ENCODE data around the gene ABCC1.
"Not testable (repeated sequence)": the region's sequence is repeated elsewhere in the genome, so short reads cannot be mapped to it uniquely, and the experiment has no call there.

Gene ABCC1

DNA sequence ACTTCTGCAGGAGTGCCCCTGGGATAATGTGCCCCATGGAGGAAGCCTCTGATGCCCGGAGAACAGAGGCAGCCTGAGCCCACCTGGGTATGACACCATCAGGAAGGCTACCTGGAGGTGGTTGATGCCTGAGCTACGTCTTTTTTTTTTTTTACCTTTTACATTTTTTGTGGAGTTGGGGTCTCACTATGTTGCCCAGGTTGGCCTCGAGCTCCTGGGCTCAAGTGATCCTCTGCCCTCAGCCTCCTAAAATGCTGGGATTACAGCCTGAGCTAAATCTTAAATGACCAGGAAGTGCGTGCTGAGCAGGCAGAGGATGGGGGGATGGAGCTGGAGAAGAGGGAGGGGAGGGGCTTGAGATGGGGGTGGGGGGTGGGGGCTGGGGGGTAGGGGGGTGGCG is 241.1 kb downstream of the ABCC1 start:
- no peaks in the 10 kb centered on the region for H3K4me1 ChIP-seq (ENCODE audit: insufficient read depth, low read length, poor library complexity, severe bottlenecking)
- H3K9me2 ChIP-seq (replicated peaks; ENCODE audit: low read depth, low read length) = no peaks in the 10 kb centered on the region
- H3K79me2 ChIP-seq (ENCODE audit: insufficient read depth, low read length) = no peaks in the 10 kb centered on the region
- H4K20me1 ChIP-seq (ENCODE audit: insufficient read depth, low read length, poor library complexity, severe bottlenecking) = no peaks in the 10 kb centered on the region
- TF ChIP-seq, protein P1, sequence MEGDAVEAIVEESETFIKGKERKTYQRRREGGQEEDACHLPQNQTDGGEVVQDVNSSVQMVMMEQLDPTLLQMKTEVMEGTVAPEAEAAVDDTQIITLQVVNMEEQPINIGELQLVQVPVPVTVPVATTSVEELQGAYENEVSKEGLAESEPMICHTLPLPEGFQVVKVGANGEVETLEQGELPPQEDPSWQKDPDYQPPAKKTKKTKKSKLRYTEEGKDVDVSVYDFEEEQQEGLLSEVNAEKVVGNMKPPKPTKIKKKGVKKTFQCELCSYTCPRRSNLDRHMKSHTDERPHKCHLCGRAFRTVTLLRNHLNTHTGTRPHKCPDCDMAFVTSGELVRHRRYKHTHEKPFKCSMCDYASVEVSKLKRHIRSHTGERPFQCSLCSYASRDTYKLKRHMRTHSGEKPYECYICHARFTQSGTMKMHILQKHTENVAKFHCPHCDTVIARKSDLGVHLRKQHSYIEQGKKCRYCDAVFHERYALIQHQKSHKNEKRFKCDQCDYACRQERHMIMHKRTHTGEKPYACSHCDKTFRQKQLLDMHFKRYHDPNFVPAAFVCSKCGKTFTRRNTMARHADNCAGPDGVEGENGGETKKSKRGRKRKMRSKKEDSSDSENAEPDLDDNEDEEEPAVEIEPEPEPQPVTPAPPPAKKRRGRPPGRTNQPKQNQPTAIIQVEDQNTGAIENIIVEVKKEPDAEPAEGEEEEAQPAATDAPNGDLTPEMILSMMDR (conservative IDR thresholded peaks at IDR 0.05; ENCODE audit: low read length) = no peak
- TF ChIP-seq EZH2phosphoT487 (IDR thresholded peaks at IDR 0.05; ENCODE audit: borderline replicate concordance) = no peak
- H3K27me3 ChIP-seq (ENCODE audit: insufficient read depth, low read length, poor library complexity, severe bottlenecking) = no peaks in the 10 kb centered on the region
- H3K9ac ChIP-seq (ENCODE audit: low read depth, low read length, poor library complexity, severe bottlenecking) = no peak overlapping the region
- no peaks in the 10 kb centered on the region for H3K36me3 ChIP-seq (ENCODE audit: insufficient read depth, low read length)
- no peak overlapping the region for H3K4me3 ChIP-seq (ENCODE audit: low read length, poor library complexity, severe bottlenecking)
- no peak overlapping the region for H3K4me2 ChIP-seq (ENCODE audit: low read depth, low read length, poor library complexity, severe bottlenecking)
- no peaks in the 10 kb centered on the region for H3K9me3 ChIP-seq (ENCODE audit: insufficient read depth, low read depth, low read length)
- no peak overlapping the region for H2AFZ ChIP-seq (ENCODE audit: low read length)
- H3F3A ChIP-seq (ENCODE audit: low read depth) = no peaks in the 10 kb centered on the region

DNA sequence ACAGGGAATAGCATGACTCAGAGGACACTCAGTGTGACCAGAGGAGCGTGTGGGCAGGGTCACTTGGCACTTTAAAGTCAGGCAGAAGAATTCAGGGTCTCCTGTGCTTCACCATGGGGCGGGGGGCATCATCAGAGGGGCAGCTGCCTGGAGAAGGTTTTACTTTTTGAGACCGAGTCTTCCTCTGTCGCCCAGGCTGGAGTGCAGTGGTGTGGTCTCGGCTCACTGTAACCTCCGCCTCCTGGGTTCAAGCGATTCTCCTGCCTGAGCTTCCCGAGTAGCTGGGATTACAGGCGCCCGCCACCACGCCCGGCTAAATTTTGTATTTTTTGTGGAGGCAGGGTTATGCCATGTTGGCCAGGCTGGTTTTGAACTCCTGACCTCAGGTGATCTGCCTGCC is 241.6 kb downstream of the ABCC1 start:
- H3K79me2 ChIP-seq (ENCODE audit: insufficient read depth, low read length); H2AFZ ChIP-seq (ENCODE audit: low read length); H3K4me2 ChIP-seq (ENCODE audit: low read depth, low read length, poor library complexity, severe bottlenecking); H3K9me2 ChIP-seq (replicated peaks; ENCODE audit: low read depth, low read length); H3K9ac ChIP-seq (ENCODE audit: low read depth, low read length, poor library complexity, severe bottlenecking); H3F3A ChIP-seq (ENCODE audit: low read depth); H3K4me3 ChIP-seq (ENCODE audit: low read length, poor library complexity, severe bottlenecking); H3K4me1 ChIP-seq (ENCODE audit: insufficient read depth, low read length, poor library complexity, severe bottlenecking); H3K36me3 ChIP-seq (ENCODE audit: insufficient read depth, low read length); H3K9me3 ChIP-seq (ENCODE audit: insufficient read depth, low read depth, low read length); H3K27me3 ChIP-seq (ENCODE audit: insufficient read depth, low read length, poor library complexity, severe bottlenecking); H4K20me1 ChIP-seq (ENCODE audit: insufficient read depth, low read length, poor library complexity, severe bottlenecking): not testable (repeated sequence)

DNA sequence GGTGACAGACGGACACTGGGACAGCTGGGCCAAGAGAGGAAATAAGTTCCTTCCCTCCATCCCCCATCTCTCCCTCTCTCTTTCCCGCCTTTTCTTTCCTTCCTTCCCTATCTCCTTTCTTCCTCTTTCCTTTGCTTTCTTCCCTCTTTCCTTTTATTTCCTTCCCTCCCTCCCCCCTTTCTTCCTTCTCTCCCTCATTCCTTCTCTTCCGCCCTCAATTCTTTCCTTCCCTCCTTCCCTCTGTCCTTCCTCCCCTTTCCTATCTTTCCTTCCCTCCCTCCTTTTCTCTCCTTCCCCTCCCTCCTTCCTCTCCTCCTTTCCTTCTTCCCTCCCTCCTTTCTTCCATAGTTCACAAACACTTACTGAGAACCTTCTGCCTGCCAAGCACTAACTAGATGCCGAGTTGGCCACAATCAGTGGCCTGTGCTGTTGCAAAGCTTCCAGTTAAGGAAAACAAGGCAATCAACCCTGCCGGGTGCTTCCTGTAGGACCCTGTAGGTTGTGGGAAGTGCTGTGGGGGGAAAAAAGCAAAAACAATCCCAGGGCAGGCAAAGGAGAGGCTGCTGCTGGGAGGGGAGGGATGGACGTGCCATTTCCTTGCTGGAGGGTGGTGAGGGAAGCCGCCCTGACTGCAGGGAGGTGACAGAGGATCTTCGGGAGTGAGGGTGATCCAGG is 242.2 kb downstream of the ABCC1 start:
- Histone ChIP-seq H3K9ac (ENCODE audit: low read depth, low read length, poor library complexity, severe bottlenecking) (no peak overlapping the region), H3K4me2 (ENCODE audit: low read depth, low read length, poor library complexity, severe bottlenecking) (no peak overlapping the region), H2AFZ (ENCODE audit: low read length) (no peak overlapping the region), H3K79me2 (ENCODE audit: insufficient read depth, low read length) (no peaks in the 10 kb centered on the region), H3K9me2 (replicated peaks; ENCODE audit: low read depth, low read length) (no peaks in the 10 kb centered on the region), H3K36me3 (ENCODE audit: insufficient read depth, low read length) (no peaks in the 10 kb centered on the region), H4K20me1 (ENCODE audit: insufficient read depth, low read length, poor library complexity, severe bottlenecking) (no peaks in the 10 kb centered on the region), H3K4me1 (ENCODE audit: insufficient read depth, low read length, poor library complexity, severe bottlenecking) (peaks cover 6% of the 10 kb centered on the region), H3F3A (ENCODE audit: low read depth) (no peaks in the 10 kb centered on the region), H3K27me3 (ENCODE audit: insufficient read depth, low read length, poor library complexity, severe bottlenecking) (no peaks in the 10 kb centered on the region), H3K9me3 (ENCODE audit: insufficient read depth, low read depth, low read length) (no peaks in the 10 kb centered on the region), H3K4me3 (ENCODE audit: low read length, poor library complexity, severe bottlenecking) (no peak overlapping the region)
- TF ChIP-seq EZH2phosphoT487 (IDR thresholded peaks at IDR 0.05; ENCODE audit: borderline replicate concordance) = no peak
- TF ChIP-seq, protein P1 (conservative IDR thresholded peaks at IDR 0.05; ENCODE audit: low read length) = no peak

All from Loucy (cell line).